Central memory CD4-positive, alpha-beta T cell (primary cell): ENCODE data around the gene TMEM109.

ENCODE experiments used
- DNase-seq: peaks from one replicate; pipeline ENCODE4 v3.0.0; 2022

Gene TMEM109

GRCh38 chr11:60945295-60945667 lies 31.3 kb downstream of the TMEM109 start:
- DNase-seq, result no peak

- no peak for DNase-seq
Observed at GRCh38 chr11:60946601-60947264, 32.8 kb downstream of the TMEM109 start.

- no peak for DNase-seq
Observed at GRCh38 chr11:60947700-60948099, 33.7 kb downstream of the TMEM109 start.

- DNase-seq, result no peak
Observed at GRCh38 chr11:60948250-60948649, 34.3 kb downstream of the TMEM109 start.

GRCh38 chr11:60950024-60950423 lies 36.1 kb downstream of the TMEM109 start:
- DNase-seq, result no peak

- no peak for DNase-seq
Observed at GRCh38 chr11:60950933-60951605, 37.1 kb downstream of the TMEM109 start.

- DNase-seq, result no peak
Observed at GRCh38 chr11:60951606-60951903, 37.6 kb downstream of the TMEM109 start.

- no peak for DNase-seq
Observed at GRCh38 chr11:60951904-60952741, 38.2 kb downstream of the TMEM109 start, which contains the start of gene SLC15A3. TSS of gene SLC15A3 (minus strand) at chr11:60952176. CDS start at chr11:60951551, 625 bp downstream.

- no peak for DNase-seq
Observed at GRCh38 chr11:60952742-60953170, 38.8 kb downstream of the TMEM109 start.

- no peak for DNase-seq
Observed at GRCh38 chr11:60953781-60954180, 39.8 kb downstream of the TMEM109 start.

GRCh38 chr11:60954421-60954820 lies 40.5 kb downstream of the TMEM109 start:
- DNase-seq, result no peak

GRCh38 chr11:60955571-60955970 lies 41.6 kb downstream of the TMEM109 start:
- no peak for DNase-seq

GRCh38 chr11:60957188-60957587 lies 43.2 kb downstream of the TMEM109 start:
- DNase-seq, result no peak

- DNase-seq, result no peak
Observed at GRCh38 chr11:60959431-60959830, 45.5 kb downstream of the TMEM109 start.

GRCh38 chr11:60960405-60960804 lies 46.4 kb downstream of the TMEM109 start:
- no peak for DNase-seq

- DNase-seq, result no peak
Observed at GRCh38 chr11:60964801-60965200, 50.8 kb downstream of the TMEM109 start.

GRCh38 chr11:60966890-60967289 lies 52.9 kb downstream of the TMEM109 start:
- no peak for DNase-seq

GRCh38 chr11:60968223-60968622 lies 54.3 kb downstream of the TMEM109 start:
- no peak for DNase-seq

- peak; percentile 76 for DNase-seq
Observed at GRCh38 chr11:60970369-60970774, 56.4 kb downstream of the TMEM109 start.

- DNase-seq, result no peak
Observed at GRCh38 chr11:60970890-60971289, 56.9 kb downstream of the TMEM109 start.

- DNase-seq, result peak; percentile 72
Observed at GRCh38 chr11:60971520-60971919, 57.6 kb downstream of the TMEM109 start, which contains the start of gene CD6. TSS of gene CD6 (plus strand) at chr11:60971680. CDS start at chr11:60971866, 186 bp downstream.

GRCh38 chr11:60972182-60973030 lies 58.4 kb downstream of the TMEM109 start:
- DNase-seq, result no peak
